NOMO-1 treated with dmso at 0.1 percent for 144 hours (cell line): ENCODE measurements around the gene ZNF787.
"Not testable (repeated sequence)": the region's sequence is repeated elsewhere in the genome, so short reads cannot be mapped to it uniquely, and the experiment has no call there.

ENCODE experiments used
- DNase-seq: peaks from one replicate; lab custom pipeline; 2025; ENCODE audit not compliant: unreplicated experiment; lab: John Stamatoyannopoulos, UW

The ZNF787 gene

GRCh38 chr19:56106397-56106849, 14.7 kb downstream of the ZNF787 start:
- no peak for DNase-seq

- not testable (repeated sequence) for DNase-seq
Measured at GRCh38 chr19:56105831-56106396, 15.2 kb downstream of the ZNF787 start.

DNA sequence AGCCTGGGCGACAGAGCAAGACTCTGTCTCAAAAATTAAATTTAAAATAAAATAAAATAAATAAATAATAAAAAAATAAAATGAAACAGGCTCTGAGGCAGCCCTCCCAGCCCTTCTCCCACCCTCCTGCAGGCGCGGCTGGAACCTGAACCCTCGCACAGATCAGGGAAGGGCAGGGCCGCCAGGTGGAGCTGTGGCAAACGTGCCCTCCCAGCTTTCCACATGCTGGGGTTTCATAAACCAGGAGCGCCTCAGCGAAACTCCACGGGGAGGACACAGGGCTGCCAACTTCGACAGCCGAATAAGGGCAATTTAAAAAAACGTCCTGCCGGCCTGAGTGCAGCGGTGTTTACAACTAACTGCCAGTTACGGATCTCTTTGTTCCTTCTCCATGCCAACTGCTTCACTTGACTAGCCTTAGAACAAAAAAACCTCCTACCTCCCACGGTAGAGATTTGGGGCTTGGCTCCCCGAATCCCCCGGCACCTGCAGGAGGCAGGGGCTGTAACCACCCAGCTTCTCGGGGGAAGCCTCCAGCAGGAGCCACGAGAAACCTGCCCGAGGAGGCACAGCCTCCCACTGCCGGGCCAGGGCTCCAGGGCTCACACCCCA, 15.9 kb downstream of the ZNF787 start:
- DNase-seq, result no peak

- DNase-seq, result no peak
Measured at GRCh38 chr19:56104423-56104822, 16.7 kb downstream of the ZNF787 start.

DNA sequence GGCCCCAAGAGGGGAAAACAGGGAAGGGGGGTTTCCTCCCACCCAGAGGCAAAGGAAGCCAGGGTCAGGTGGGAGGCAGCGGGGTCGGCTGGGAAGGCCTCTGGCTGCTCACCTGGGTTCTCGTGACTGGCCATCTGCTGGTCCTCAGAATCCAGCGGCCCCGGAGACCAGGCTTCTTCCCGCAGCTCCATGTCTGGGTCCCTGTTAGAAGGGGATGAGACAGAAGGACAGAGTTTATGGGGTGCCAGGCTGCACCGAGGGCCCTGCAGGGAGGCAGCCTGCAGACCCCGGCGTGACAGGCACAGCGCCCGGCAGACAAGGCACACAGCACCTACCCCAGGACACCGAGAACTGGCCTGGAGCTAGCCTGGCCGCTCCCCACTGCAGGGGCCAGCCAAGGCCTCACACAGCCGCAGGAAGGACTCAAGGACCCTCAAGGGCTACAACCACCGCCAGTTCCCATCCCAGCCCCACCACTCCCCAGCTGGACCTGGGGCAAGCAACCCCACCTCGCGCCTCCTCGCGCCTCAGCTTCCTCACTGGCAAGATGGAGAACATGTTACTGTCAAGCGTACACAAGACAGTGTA, 18.0 kb downstream of the ZNF787 start:
- no peak for DNase-seq

DNA sequence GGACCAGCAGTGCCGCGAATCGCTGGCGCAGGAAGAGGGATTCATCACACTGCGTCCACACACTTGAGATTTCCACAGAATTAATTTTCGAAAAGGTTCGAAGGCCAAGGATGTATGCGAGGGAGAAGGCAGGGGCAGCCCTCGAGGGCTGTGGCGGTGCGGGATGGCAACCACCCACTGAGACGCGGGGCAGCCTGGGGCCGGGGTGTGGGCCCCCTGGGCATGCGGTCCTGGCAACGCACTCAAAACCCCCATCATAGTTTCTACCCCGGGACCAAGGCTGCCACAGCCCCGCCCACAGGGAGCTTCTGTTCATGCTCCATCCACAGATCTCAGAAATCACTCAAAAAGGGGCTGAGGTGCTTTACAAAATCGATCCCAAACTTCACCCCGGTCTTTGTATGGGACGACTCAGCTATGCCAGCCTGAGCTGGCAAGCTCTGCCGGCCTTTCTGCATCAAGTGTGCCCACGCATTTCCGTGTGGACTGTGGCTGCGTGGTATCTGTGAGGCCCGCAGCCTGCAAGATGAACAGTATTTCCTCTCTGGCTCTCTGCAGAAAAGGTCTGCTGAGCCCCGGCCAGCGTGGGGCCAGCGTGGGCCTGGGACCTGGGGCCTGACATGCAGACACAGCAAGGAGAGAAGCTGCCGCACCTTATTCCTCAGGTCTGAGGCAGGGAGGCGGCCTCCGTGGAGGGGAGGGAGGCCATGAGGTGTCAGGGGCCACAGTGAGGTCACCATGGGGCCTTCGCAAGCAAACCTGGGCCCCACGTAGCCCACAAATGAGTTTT, 19.2 kb downstream of the ZNF787 start:
- DNase-seq, result no peak

GRCh38 chr19:56101095-56101494, 20.0 kb downstream of the ZNF787 start:
- no peak for DNase-seq

GRCh38 chr19:56099638-56100539, 21.2 kb downstream of the ZNF787 start:
- no peak for DNase-seq

GRCh38 chr19:56098731-56099568, 22.1 kb downstream of the ZNF787 start:
- no peak for DNase-seq

DNA sequence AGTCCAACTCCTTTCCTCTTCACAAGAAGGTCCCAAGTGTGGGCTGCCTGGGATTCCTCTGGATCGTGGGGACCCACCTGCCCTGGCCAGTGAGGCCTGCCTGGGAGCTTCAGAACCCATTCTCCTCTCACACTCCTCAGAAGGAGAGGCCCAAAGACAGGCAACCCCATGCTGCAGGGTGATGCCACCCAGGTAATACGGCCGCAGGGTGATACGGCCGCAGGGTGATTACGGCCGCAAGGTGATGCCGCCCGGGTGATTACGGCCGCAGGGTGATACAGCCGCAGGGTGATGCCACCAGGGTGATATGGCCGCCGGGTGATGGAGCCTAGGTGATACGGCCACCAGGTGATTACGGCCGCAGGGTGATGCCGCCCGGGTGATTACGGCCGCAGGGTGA, 22.9 kb downstream of the ZNF787 start:
- not testable (repeated sequence) for DNase-seq

DNA sequence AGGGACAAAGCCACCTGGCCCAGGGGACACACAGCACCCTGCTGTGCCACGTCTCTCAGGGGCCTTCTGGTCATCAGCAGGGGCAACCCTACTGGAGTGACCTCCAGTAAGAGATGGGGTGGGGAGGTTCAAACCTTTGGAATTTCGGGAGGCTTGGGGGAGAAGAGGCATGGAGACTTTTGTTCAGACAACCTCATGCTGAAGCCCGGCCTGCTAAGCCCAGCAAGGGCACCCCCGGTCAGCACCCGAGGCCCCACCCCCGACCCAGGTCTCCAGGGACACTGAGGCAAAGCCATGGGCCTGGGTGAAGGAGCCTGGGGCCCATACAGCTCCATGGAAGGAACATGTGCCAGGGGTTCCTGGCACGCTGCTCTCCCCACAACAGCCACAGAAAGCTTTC, 23.3 kb downstream of the ZNF787 start:
- DNase-seq, result no peak

DNA sequence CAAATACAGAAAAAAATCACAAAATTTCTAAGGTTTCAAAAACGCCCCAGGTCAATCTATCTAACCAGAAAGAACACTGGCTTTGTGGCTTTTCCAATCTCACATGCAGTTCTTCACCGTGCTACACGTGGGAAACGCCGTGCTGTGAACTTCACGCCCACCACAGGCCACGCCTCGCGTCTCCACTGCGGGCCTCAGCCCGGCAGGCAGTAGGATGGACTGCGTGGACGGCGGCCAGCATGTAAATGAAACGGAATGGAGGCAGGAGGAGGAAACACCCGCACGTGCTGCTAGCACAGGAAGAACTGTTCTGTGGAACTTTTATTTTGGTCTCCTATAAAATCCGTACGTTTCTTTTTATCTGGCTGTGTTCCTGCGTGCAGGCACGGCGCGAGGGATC, 23.8 kb downstream of the ZNF787 start:
- no peak for DNase-seq

DNA sequence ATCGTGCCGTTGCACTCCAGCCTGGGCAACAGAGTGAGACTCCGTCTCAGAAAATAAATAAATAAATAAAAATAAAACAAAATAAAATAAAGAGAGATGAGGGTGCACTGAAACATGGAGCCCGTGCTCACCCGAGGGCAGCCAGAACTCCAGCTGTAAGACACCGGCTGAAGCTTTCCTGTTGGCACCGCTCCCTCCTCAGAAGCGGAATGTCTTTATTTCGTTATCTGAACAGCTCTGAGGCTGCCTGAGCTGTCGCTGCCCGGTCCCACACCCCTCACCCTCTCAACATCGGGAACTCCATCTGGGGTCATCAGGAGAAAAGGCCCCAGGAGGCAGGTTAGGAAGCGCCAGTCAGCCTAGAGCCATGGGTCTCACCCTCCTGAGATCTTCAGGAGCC, 24.4 kb downstream of the ZNF787 start:
- DNase-seq, result no peak

DNA sequence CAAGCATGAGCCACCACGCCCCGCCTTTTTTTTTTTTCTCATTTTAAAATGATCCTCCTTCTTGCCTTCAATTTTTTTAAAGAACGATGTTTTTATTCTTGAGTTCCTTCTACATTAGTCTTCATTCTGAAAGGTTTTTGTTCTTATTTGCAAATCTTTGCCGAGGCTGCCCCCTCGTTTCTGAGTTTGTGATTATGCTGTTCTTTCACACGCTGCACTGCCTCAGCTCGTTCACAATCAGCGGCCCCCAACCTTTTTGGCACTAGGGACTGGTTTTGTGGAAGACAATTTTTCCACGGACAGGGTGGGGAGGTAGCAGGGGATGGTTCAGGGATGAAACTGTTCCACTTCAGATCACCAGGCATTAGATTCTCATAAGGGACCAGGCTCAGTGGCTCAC, 26.6 kb downstream of the ZNF787 start:
- no peak for DNase-seq

GRCh38 chr19:56092685-56093631, 28.1 kb downstream of the ZNF787 start:
- no peak for DNase-seq

DNA sequence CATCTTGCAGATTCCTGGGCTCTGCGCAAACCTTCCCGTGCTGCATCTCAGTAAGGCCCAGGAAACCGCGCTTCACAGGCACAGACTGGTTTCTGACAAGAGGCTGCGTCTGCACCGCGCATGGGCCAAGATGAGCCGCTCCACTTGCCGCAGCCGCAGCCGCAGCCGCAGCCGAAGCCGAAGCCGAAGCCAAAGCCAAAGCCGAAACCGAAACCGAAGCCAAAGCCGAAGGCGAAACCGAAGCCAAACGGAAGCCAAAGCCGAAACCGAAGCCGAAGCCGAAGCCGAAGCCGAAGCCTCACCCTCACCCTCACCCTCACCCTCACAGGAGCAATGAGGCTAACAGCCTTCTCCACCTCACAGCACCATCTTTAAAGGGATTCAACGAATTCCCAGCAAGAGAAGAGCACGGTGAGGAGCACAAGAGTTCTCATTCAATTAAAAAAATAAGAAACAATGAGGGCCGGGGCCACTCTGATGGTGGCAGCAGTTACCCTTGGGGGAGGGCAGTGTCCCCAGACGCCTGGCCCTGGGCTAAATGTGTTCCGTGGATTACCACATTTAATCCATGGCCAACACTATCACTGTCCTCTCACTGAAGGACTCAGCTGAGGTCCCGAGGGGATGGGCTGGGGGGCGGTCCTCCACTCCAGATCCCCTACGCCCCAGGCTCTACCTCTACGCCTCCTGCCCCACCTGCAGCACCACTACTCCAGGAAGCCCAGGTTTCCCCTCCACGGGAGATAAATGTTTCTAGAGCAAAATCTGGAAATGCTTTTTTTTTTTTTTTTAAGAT, 29.1 kb downstream of the ZNF787 start:
- DNase-seq, result no peak

DNA sequence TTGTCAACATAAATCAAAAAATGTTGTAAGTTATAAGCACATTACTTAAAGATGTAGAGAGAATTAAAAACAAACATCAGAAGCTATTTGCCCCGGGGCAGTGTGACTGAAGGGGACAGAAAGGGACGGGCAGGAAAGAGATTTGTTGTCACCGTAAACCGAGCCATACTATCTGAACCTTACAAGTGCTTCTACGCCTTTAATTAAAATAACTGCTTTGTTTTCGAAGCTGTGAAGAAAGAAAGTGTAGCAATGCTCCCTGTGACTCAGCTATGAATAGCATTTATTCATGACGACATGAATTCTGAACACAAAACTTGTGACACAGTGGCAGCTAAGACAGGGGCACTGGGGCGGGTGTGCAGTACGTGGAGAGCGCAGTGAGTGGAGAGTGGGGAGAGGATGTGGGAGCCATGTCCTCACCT, 30.0 kb downstream of the ZNF787 start:
- DNase-seq, result no peak

GRCh38 chr19:56089344-56089743, 31.8 kb downstream of the ZNF787 start:
- no peak for DNase-seq
